ENCODE measurements around the gene IFNA14.

DNA sequence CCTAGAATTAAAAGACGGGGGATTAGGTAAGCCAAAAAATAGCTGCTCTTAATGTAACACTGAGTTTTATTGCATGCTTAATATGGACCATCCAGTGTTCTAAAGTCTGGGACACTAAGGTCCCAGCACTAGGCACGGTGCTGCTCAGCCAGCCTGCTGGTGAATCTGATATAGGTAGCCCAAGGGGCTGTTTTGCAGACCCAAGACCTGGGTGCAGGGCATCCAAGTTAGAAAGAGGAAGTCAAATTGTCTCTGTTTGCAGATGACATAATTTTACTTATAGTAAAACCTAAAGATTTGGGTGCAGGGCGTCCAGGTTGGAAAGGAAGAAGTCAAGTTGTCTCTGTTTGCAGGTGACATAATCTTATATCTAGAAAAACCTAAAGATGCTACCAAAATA, 47.5 kb upstream of the IFNA14 start:
- no peak for TF ChIP-seq EP300 (IDR thresholded peaks at IDR 0.05; ENCODE audit: low read depth)
- TF ChIP-seq, protein P1, sequence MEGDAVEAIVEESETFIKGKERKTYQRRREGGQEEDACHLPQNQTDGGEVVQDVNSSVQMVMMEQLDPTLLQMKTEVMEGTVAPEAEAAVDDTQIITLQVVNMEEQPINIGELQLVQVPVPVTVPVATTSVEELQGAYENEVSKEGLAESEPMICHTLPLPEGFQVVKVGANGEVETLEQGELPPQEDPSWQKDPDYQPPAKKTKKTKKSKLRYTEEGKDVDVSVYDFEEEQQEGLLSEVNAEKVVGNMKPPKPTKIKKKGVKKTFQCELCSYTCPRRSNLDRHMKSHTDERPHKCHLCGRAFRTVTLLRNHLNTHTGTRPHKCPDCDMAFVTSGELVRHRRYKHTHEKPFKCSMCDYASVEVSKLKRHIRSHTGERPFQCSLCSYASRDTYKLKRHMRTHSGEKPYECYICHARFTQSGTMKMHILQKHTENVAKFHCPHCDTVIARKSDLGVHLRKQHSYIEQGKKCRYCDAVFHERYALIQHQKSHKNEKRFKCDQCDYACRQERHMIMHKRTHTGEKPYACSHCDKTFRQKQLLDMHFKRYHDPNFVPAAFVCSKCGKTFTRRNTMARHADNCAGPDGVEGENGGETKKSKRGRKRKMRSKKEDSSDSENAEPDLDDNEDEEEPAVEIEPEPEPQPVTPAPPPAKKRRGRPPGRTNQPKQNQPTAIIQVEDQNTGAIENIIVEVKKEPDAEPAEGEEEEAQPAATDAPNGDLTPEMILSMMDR (IDR thresholded peaks at IDR 0.05), result no peak
